ENCODE data around the gene TCHHL1.
A peak's percentile ranks its signal among the peaks of the same experiment; 100 is the strongest.
"Not testable (repeated sequence)": the region's sequence is repeated elsewhere in the genome, so short reads cannot be mapped to it uniquely, and the experiment has no call there.

Gene TCHHL1

DNA sequence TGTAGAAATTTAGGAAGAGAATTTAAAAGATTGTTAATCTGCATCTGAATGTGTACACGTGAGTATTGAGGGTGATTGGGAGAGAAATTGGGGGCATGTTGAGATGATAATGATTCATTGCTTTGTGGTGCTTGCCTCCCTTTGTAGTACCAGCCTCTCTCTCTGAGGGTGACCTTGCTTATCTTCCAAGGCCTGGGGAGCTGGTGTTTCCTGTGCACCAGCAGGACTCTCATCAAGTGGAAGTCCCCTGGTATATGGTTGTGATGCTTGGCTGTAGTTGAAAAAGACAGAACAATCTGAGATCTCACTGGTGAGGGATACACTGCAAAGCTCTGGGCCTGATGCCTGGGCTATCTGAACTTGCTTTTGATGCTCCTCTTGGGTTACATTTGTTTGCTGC lies 4.0 kb downstream of the TCHHL1 start:
- no peak for DNase-seq

GRCh38 chr1:152081026-152081425 lies 7.8 kb downstream of the TCHHL1 start:
- DNase-seq: not testable (repeated sequence)

DNA sequence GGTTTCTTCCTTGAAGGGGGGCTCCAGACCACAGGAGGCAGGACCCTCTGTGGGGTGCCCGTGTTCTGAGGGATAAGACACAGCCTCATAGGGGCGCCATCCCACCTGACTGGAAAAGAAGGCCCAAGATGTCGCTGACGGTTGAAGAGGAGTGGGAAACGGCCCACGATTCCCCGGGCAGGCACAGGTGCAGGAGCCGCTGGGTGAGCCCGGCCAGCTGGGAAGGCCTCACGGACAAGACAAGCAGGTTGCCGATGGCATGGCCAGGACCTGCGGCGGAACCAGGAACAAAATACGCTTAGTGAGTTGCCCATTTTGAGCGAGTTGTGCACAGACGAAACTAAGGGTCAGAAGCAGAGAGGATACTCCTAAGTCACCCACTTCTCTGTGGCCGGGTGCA lies 8.4 kb downstream of the TCHHL1 start:
- not testable (repeated sequence) for DNase-seq

DNA sequence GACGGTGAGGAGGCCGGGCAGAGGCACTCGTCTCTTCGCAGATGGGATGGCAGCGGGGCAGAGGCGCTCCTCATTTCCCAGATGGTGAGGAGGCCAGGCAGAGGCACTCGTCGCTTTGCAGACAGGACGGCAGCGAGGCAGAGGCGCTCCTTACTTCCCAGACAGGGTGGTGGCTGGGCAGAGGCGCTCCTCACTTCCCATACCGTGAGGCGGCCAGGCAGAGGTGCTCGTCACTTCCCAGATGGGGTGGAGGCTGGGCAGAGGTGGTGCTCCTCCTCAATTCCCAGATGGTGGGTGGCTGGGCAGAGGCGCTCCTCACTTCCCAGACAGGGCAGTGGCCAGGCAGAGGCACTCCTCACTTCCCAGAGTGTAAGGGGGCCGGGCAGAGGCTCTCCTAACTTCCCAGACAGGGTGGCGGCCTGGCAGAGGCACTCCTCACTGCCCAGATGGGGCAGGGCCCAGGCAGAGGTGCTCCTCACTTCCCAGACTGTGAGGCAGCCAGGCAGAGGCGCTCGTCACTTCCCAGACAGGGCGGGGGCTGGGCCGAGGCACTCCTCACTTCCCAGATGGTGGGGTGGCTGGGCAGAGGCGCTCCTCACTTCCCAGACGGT lies 9.9 kb downstream of the TCHHL1 start:
- DNase-seq: no peak

DNA sequence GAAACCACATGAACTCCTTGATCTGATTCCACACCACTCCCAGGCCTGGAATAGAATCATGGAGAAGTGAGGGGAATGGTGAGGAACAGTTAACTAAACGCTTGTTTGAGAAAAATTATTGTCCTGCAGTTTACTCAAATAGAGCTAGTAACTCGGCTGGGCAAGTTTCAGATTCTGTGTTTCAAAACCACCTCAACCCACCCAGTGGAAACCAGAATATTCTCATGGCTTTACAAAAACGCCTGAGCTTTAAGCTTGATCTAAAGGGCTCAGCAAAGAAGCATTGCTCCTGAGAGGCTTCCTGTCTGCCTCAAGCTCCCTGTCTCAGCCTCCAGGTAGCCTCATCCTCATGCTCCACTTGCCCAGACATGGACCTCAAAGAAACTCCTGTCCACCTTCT lies 16.6 kb downstream of the TCHHL1 start:
- DNase-seq: no peak

GRCh38 chr1:152071123-152071522 lies 17.7 kb downstream of the TCHHL1 start:
- no peak for DNase-seq

DNA sequence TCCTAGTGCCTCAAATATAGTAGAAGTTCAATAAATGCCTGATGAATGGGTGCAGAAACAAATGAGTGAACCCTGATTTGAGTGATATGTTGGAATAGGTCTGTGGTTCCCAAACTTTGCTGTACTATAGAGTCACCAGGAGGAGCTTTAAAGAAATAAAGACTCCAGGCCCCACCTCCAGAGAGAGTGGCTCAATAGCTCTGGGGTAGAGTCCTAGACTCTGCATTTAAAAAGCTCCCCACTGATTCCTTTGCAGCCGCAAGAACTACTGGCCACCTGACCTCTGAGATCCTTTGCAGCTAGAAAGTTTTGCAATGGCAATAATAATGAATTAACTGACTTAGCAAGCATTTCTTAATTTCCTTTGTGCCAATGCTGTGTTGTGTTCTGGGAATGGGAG lies 20.9 kb downstream of the TCHHL1 start:
- no peak for DNase-seq

DNA sequence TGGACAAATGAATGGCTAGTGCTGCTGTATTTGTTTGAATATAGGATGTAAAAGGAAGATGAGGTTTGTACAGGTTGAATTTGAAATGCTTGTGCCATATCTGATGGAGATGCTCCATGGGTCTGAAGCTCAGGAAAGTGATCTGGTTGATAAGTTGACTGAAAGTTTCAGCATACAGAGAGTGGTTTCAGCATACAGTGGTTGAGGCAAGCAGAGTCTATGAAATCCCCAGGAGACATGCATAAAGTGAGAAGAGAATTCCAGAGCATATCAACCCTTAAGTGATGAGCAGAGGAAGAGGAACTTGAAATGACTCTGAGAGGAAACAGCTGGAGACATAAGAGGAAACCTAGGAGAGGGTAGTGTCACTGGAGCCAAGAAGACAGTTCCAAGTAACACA lies 21.7 kb downstream of the TCHHL1 start:
- DNase-seq: no peak

GRCh38 chr1:152061952-152062351 lies 26.9 kb downstream of the TCHHL1 start:
- DNase-seq: no peak

GRCh38 chr1:152053375-152053774 lies 35.5 kb downstream of the TCHHL1 start:
- DNase-seq: peak; percentile 98

GRCh38 chr1:152052606-152053005 lies 36.3 kb downstream of the TCHHL1 start:
- peak; percentile 90 for DNase-seq

DNA sequence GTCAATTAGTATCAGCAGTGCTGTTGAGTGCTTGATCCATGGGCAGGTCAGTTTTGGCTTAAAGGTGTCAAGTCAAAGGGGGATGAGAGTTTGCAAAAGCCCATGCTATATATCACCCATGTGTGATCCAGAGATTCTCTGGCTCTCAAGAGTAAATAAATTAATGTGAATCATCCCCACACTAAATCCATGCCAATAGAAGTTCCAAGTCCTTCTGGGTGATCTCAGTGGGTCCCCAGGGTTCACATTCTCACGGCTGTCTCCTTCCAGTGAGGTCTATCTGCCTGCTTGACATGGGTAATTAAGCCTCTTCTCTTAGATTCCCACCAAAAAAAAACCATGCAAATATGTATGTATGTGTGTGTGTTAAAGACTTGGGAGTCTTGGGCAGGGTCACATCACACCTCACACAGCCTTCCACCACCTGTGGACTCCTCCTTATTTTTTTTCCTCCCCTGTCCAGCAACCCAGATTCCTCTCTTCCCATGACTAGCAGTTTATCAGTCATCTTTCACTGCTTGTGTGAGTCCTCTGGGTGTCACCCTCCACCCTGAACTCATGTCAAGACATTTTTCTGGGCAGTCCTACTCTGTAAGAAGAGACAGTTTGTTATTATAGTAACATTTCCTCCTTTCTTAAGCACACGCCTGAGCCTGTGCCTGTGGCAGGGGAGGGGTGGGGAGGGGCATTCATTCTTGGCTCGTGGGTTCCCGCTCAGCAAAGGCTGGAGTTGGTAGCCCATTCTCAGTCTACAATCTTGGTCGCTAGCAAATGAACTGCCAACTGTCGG lies 37.8 kb downstream of the TCHHL1 start:
- DNase-seq: no peak

DNA sequence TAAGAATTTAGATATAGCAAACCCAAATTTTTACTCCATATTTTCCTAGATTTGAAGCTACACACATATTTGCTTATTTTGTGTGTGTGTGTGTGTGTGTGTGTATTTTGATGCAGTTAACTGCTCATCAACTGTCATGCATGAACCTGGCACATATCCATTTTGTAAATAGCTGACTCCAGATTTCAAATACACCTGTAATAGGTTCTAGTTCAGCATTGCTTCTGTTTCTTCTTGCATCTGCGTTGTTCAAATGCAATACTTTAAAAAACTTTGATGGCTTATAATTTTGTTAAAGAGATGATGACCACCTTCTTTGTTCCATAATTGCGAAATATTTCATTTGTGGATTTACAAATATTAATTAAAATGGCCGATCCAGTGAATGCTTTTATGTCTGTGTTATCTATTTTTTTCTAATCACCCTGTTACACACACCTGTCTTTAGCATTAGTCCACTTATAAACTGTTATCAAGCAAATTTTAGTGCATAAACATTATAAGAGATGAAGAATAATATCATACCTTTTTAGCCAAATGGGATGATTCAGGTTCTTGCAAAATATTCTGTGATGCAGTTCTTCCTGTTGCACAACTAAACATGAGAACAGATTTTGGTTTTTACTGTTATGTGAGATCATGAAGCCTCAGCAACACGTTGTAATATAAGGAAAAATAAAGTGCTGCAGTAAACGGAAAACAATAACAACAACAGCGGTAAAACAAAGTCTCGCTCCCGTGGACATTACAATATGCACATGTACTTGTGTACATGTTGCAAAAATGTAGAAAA lies 39.4 kb downstream of the TCHHL1 start:
- DNase-seq: no peak

DNA sequence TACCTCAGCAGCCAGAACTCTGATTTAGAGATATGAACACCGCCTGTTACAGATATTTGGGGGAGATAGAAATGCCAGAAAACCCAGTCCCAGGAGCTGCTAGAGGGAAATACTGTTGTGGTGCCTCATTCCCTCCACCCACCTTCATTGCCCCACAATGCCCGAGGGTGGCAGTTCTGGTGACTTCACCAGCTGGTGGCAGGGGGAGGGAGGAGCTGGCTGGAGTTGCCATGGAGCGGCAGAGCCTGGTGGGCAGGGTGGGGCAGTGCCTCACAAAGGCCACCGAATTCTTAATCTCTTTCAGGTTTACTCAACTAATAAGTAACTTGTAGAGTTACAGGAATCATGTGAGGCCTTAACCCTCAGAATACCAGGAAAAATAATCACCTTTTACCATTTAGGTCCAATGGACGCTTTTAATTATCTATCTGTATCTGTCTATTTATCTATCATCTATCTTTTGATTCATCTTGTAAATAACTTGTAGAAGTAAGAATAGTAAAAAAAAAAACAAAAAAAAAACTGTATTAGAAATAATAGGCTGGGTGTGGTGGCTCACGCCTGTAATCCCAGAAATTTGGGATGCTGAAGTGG lies 40.4 kb downstream of the TCHHL1 start:
- DNase-seq: no peak

GRCh38 chr1:152047730-152048415 lies 41.0 kb downstream of the TCHHL1 start:
- DNase-seq: no peak

- DNase-seq: no peak
Measured at GRCh38 chr1:152047413-152047729, 41.5 kb downstream of the TCHHL1 start.

GRCh38 chr1:152044386-152044785 lies 44.5 kb downstream of the TCHHL1 start:
- no peak for DNase-seq

- DNase-seq: no peak
Measured at GRCh38 chr1:152043870-152044269, 45.0 kb downstream of the TCHHL1 start.

- no peak for DNase-seq
Measured at GRCh38 chr1:152042030-152042429, 46.8 kb downstream of the TCHHL1 start.

DNA sequence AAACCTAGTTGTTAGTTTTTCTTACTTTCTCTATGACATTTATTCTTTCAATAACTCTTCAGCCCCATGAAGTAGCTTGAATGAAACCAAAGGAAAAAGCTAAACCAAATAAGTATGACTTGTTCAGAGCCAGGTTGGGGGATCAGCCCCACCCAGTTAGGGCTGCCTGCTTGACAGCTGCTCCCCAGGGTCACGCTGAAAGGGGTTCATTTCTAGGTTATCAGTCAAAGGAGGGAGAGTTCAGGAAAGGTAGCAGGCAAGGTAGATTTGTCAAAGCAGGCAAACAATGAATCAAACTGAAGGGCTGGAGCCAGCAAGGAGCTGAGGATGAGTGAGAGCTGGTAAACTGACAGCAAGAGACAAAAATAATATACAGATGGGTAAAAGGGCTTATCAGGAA lies 49.0 kb downstream of the TCHHL1 start:
- no peak for DNase-seq

DNA sequence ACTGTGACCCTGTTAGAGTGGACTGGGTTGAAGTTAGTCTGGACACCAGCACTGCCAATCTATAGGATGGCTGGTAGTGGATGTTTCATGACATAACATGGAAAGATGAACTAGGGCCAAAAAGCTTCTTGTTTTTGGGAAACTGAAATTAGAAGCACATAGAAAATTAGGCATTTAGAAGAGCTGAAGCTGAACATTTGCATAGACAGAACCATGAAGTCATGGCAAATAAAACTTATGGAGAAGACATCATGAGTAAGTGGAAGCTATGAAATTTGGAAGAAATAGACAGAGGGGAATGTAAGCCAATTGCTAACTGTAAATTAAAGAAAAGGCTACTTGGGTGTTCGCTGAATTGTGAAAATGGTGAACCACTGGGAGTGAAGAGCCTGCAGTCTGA lies 49.4 kb downstream of the TCHHL1 start:
- no peak for DNase-seq

GRCh38 chr1:152038871-152039270 lies 50.0 kb downstream of the TCHHL1 start:
- no peak for DNase-seq

Data from NCI-H1694 (cell line).